NCI-H1694 treated with DMSO at 0.1 percent for 48 hours (cell line): ENCODE results near the gene AP3M1.
A peak's percentile ranks its signal among the peaks of the same experiment; 100 is the strongest.
"Not testable (repeated sequence)": the region's sequence is repeated elsewhere in the genome, so short reads cannot be mapped to it uniquely, and the experiment has no call there.

Experiments
- DNase-seq: peaks from one replicate; lab custom pipeline; 2025; lab: John Stamatoyannopoulos, UW

Gene AP3M1

DNA sequence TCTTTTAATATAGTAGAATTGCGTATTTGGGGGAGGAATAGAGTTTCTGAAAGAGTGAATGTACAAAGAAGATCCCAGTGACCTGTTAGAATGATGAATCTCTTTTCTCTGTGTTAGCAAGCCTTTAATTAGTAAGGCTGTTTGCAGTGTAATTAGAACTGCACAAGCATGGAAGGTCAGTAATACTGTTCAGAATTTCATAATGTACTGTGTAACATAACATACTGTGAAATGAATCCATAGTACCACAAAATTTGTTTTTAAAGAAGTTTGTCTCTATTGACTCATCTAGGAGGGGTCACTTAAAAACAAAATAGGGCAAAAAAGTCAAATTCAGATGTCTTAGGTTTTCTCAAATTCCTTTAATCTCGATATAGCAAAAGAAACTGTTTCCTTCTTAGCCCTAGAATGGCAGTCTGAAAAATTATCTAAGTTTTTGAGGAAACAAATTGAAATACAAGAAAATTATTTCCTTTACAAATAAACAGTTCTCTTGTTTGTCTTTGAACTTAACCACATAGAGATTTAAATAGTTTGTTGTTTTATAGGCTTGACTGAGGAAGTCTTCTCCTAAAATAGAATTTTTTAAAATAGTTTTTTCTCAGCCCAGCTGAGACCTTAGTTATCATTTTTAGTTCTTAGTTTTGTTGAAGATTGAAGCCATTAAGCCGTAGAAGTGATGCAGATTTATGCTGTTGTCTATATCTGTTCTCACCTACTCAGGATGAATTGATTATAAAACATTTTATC is 12.9 kb upstream of the AP3M1 start:
- DNase-seq = no peak

- DNase-seq = no peak
These were observed 9.4 kb upstream of the AP3M1 start for GRCh38 chr10:74160013-74160412.

GRCh38 chr10:74156919-74157289 is 6.3 kb upstream of the AP3M1 start:
- peak; percentile 44 for DNase-seq

- no peak for DNase-seq
These were observed 3.0 kb upstream of the AP3M1 start for GRCh38 chr10:74153676-74154075.

DNA sequence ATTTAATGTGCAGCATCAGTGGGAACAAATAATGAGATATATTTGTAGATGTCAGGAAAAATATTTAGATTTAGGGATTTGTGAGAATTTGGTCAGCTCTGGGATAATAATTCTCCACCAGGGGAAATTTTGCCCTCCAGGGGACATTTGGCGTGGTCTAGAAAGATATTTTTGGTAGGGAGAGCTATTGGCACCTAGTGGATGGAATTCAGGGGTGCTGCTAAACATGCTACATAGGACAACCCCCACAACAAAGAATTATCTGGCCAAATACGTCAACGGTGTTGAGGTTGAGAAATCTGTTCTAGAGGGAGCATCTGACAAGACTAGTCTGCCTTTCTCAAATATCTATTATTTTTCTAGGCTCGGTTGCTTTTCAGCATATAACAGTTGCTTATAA is 2.5 kb upstream of the AP3M1 start:
- DNase-seq = no peak

- DNase-seq = no peak
These were observed 1.5 kb upstream of the AP3M1 start for GRCh38 chr10:74151879-74152722.

- peak; percentile 94 for DNase-seq
These were observed 606 bp upstream of the AP3M1 start, which contains the start of gene ADK for GRCh38 chr10:74150990-74151878. ADK (plus strand) TSS chr10:74151221; CDS start chr10:74151279, 58 bp downstream.

DNA sequence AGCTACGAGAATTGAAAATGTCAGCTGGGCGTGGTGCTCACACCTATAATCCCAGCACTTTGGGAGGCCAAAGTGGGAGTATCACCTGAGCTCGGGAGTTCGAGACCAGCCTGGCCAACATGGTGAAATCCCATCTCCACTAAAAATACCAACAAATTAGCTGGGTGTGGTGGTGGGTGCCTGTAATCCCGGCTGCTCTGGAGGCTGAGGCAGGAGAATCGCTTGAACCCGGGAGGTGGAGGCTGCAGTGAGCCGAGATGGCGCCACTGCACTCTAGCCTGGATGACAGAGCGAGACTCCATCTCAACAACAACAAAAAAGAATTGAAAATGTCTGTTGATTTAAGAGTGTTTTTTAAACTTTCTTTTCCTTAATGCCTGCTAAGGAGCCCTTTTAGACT is 3.6 kb downstream of the AP3M1 start:
- DNase-seq = not testable (repeated sequence)

DNA sequence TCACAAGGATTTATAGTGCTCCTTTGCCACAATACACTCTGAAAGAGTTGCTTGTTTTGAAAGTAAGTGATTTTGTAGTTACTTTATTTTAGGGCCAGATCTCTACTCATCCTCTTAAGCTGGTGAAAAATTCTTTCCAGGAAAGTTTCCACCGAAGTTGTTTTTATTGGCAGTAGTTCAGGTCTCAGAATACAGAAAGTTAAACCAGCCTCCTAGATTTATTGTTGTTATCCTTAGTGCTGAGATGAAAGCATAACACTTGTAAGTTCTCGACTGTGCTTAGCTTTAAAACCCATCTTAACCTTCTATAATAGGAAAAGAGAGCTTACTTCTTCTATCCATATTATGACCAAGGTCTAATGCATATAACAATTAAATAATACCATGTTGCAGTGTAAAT is 5.5 kb downstream of the AP3M1 start:
- DNase-seq = no peak

DNA sequence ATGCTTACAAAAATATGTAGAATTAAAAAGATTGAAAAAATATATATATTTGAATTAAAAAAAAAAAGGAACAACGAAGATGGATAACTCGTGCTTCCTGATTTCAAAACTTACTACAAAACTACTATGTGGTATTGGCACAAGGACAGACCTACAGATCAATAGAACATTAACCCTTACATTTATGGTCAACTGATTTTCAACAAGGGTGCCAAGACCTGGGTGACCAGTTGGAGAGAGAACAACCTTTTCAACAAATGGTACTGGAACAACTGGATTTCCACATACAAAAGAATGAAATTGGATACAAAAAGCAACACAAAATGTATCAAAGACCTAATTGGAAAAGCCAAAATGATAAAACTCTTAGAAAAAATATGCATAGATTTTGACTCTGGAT is 10.1 kb downstream of the AP3M1 start:
- DNase-seq = no peak

DNA sequence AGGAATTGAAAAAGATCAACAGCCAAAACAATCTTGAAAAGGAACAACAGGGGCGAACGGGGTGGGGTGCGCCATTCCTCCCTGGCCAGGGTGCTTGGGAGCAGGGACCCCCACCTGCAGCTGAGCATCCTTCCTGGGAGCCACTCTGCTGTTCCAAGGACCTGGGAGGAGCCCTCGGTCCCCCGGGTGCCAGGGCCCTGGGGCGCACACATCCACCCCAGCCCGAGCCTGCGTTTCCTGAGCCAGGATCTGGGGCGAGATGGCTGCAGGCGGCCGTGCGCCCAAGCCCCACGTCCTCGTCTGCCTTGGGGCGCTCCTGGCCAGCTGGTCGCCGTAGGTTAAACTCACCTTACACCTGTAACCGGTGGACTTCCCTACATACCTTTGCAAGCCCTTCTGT is 10.6 kb downstream of the AP3M1 start:
- no peak for DNase-seq

- DNase-seq = not testable (repeated sequence)
These were observed 12.0 kb downstream of the AP3M1 start for GRCh38 chr10:74138596-74138995.

GRCh38 chr10:74137992-74138391 is 12.6 kb downstream of the AP3M1 start:
- no peak for DNase-seq

DNA sequence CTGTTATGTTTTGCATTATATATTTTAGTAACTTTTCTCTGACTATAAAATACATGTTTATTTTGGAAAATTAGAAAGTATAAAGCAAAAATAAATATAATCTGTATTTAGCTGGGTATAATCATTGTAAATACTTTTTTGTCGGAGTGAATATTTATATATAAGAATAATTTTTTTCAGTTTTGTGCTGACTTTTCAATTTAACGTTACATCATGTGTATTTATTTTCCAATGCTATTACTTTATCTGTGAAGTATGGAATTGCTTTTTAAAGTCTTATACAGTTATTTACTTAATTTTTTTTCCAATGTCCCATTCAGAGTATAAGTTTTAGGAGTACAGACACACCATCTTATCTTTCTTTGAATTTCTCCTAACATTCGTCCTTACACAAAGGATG is 15.2 kb downstream of the AP3M1 start:
- DNase-seq = no peak

DNA sequence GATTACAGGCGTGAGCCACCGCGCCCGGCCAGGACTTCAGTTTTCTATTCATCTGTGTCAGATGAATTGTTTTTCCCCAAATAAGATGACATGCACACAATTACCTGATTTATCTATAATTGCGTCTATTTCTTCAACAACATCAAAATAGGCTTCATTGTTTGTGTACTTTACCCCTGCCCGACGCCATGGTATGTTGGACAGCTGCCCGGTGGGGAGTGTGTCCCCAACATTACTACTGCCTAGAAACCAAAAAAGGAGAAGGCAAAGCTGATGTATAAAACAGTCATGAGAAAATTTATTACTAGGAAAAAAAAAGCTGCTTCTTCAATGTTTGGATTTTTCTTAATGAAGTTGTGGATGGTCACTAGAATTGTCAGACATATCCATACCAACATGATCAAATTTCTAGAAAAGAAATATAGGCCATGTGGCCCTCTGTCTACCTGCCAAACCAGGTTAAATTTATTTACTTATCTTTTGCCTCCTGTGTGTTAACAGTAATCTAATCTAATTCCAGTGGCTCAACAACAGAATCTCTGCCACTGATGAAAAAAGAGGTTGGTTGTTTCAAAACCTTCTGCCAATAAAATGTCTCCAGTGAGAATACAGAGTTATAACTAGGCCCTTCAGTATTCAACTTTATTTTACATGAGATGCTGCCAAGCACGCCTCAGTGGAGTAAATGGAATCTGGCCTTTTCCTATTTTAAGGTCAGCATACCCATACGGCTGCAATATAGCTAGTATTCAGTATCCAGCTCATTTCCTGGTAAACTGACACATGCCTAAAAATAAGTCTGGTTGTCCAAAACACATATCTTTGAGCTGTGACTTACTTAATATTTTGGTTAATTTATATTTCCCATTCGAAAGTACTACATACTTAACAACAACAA is 16.5 kb downstream of the AP3M1 start:
- DNase-seq = no peak

DNA sequence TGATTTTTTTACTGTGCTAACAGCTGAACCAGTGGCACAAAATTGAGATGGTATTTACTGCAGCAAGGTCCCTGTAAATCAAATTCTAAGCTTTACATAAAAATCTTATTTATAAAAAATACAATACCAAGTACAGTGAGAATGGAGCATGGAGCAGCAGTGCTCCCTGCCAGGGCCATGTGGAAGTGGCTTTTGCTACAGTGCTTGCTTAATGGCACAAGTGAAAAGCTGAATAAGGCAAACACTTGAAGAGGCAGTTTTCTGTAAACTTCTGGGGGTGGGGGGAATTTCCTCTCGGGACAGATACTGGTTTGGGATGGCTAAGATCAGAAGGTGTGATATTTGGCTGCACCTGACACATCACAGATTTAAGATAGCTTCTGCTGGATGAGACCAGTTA is 27.5 kb downstream of the AP3M1 start:
- DNase-seq = no peak

DNA sequence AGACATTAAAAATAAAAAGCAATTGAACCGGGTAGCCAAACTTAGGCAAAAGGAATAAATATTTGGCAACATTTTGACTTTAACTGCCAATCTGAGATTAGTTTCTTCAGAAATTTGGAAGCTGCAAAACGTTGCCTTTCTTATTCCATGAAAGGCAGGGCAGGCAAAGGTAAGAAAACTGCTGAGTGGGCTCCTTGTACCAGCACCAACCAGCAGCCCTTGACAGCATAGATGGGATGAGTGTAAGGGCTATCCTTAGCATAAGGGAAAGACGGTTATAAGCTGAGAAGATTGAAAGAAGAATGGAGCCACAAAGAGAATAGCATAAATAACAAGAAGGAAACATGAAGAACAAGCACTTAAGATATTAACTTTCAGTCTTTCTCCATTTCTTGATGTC is 28.6 kb downstream of the AP3M1 start:
- no peak for DNase-seq

- no peak for DNase-seq
These were observed 29.3 kb downstream of the AP3M1 start for GRCh38 chr10:74121368-74121767.

GRCh38 chr10:74120911-74121310 is 29.7 kb downstream of the AP3M1 start:
- DNase-seq = no peak

DNA sequence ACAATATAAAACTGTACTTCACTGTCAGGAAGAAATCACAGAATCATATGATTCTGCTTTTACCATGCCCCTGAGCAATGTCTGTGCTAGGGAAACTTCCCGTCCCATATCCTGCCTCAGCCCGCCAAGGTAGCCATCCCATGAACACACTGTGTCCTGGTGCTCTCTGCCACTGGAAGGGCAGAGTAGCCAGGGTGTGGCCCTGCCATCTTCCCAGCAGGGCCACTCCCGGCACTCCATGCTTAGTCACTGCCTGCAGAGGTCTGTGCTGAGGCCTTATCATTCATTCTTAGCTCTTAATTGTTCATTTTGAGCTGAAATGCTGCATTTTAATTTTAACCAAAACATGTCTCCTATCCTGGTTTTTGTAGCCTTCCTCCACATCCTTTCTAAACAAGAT is 31.8 kb downstream of the AP3M1 start:
- DNase-seq = no peak

GRCh38 chr10:74117738-74118137 is 32.9 kb downstream of the AP3M1 start:
- no peak for DNase-seq
